Stimulated activated CD4-positive, alpha-beta T cell treated with anti-CD3 and anti-CD28 coated beads, Interleukin-1b, Interleukin-23, amount 100 ng/mL, for 1 hour (primary cell): ENCODE measurements around the gene CYRIA.

Experiments
- DNase-seq, 2 donors: peaks; one replicate each; pipeline ENCODE4 v3.0.0-alpha.2; 2020; ENCODE audit warnings: low read depth in 2 of 2

The CYRIA gene

DNA sequence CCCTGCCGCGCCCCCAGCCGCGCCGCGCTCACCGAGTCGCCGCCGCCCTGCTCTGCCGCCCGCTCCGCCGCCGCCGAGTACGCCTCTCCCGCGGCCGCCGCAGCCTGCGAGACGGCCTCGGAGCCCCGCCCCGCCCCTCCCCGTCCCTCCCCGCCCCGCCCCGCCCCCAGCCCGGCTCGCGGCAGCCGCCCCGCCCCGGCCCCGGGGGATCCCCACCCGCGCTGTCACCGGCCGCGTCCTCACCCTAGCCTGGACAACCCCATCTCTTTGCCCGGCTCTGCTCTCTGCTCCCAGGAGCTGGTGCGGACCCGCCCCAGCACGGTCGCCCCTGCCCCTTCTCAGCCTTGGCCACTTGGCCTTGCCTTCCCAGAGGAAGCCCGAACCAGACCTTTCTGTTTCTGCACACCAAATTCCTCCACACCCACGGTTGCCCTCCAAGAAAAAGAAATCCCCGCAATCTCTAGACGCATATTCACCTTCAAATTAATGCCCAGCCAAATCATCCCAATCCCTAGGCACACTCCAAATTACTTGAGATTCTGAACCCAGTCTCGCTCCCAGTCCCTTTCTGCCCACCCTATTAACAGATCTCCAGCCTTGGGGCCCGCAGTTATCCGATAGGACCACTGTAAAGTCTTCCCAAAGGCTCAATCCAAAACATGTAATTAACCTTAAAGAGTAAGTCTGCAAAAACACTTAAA is at the start of gene CYRIA:
TSS of gene CYRIA (minus strand) at position 87 of the 701 bp plus-strand sequence. CDS start 77,715 bp downstream, outside the sequence.
- DNase-seq, result peak in 1 of 2 donors; percentile 24

DNA sequence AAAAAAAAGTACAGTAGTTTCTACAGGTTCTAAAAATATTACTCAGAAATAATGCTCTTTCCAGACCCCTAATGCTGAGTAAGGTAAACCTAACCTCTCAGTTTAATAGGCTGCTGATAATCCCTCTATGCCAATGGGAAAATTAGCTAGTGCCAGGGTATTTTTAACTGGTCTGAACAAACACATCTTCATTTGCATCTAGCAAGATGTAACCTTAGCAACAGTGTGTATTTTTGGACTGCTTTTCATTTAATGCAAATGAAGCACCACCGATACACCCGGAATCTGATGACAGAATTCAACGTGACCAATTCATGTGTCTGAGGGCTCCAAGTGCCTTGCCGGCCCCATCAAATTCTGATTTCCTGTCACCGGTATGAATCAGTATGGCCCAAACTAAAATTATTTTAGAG is 47.4 kb upstream of the CYRIA start:
- DNase-seq, result no peak

DNA sequence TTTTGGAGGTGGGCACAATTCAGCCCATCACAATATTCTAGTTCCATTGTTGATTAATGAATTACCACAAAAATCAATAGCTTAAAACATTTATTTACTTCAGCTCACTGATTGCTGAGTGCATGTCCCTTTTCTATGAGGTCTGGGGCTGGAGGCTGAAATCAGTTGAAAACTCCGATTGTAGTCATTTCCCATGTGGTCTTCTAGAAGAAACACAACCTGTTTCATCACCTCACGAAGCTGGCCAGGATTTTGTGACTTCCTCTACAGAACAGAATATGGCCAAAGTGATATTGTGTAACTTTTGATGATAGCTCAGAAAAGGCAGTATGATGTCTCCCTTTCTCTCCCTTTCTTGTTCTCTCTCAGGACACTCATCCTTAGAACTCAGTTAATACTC is 44.1 kb upstream of the CYRIA start:
- no peak for DNase-seq

DNA sequence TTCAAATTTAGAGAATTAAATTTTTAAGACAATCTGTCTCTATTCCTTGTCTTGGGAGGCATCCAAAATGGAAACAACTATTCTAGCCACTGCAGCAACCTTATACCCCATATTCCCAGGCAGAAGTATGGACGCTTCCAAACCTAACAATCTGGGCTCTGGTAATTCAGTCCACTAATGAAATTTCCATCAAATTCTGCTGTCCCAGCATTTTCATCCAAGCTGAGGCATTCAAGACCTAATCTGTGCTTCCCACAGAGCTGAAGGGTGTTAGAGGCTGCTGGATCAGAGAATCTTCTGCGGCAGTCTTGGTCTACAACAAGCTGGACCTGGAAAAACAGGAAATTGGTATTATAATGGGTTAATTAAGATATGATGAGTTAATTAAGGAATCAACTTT is 42.5 kb upstream of the CYRIA start:
- no peak for DNase-seq

DNA sequence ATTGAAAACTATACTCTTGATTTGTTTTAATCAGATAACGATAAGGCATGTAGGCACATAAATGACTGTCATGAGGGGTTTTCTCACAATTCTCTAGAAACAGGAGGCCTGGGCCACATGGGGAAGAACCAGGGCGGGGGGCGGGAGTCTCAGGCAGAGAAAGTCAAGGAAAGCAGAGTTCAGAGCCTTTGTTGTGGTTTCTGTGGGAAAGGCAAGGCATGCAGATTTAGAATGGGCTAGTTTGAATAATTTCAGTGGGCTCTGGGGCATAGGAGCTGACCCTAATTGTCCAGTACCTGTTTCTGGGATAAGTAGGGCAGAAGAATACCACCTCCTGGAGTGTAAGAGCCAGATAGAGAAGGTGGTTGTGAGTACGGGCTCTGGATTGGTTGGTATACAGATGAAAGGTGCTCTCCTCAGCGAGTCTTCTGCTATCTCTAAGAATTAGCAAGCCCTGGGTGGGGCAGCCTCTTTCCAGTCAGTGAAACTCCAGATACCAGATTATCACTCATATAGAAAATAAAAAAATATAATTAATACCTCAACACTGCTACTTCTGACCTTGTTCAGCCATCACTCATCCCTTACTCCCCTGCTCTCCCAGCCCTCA is 41.5 kb upstream of the CYRIA start:
- DNase-seq, result no peak

DNA sequence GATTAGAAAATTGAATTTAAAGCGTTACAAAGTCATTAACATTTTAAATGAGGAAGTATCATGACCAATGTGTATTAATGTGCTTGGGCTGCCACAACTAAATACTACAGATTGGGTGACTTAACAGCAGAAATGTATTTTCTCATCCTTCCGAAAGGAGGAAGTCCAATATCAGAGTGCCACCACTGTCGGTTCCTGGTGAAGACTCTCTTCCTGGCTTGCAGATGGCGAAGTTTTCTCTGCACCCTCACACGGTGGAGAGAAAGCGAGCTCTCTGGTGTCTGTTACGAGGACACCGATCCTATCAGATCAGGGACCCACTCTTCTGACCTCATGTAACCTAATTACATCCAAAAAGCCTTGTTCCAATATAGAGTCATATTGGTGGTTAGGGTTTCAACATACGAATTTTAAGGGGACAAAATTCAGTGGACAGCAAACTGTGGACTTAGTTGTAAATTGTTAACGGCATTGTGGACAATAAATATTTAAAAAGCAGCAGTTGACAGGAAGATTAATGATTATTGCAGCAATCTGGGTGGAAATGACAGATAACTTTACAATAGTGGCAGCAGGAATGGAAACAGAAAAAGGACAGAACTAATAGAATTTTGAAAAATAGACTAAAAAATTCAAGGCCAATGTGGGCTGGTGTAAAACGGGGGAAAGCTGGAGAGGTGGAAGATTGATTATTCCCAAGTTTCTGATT is 35.1 kb upstream of the CYRIA start:
- no peak for DNase-seq

DNA sequence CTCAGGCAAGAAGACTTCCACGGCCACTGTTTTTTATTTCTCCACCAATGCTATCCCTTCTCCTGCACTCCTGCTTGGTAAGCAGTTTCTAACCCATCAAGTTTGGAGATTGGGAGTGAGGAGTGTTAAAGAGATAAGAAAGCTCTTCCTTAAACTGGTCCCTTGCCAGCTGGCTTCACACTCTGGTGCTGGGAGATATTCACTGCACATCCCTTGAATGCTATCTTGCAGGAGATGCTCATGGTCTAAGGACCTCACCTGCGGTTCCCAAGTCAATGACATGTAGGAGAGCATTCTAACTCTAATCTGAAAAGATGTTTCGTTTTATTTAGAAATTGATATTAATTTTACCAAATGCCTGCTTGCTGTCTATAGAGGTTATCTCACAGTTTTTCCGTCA is 28.2 kb upstream of the CYRIA start:
- no peak for DNase-seq

DNA sequence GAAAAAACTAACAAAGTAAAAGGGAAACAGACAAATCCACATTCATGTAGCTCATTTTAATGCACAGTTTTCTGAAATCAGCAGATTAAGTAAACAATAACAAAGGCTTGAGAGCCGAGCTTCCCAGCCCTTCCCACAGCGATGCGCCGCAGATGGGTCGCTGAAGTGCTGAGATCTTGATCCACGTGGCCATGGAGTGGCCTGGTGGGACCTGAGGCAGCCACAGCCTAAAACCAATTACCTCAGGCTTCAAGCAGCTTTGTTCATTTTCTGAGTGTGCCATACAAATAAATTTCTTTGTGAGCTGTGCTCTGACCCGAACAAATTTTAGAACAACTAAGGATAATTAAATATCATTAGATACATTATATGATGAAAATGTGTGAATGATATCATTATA is 25.6 kb upstream of the CYRIA start:
- DNase-seq, result no peak

DNA sequence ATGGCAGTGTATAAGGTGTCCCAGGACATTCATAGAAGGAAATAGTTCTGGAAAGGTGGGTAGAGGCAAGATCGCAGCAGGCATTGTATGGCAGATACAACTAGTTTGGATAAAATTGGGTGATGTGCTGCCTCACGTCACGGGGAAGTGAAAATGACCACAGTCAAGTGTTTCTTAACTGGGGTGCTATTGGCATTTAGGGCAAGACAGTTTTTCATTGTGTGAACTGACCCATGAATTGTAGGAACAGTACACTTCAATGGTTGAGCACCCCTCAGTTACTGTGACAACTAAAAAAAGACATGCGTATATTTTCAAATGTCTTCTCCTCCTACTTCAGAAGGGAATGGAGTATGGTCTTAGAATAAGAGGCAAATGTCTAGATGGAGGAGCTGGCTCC is 22.3 kb upstream of the CYRIA start:
- no peak for DNase-seq

DNA sequence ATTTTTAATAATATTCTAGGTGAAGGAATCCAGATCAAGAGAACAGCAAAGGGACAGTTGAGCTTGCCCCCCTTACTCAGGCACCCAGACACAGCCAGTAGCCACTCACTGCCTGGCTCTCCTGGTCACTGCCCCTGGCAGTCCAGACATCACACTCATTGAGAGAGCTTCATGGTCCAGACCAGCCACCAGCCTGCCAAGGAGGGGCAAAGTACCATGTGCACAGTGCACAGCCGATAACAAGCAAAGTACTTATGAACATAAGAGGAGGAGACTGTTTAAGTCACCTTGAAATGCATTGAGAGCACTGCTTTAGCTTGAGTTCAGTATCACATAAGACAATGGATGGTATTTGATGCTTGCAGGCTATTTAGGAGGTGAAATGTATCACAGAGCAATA is 21.6 kb upstream of the CYRIA start:
- no peak for DNase-seq

DNA sequence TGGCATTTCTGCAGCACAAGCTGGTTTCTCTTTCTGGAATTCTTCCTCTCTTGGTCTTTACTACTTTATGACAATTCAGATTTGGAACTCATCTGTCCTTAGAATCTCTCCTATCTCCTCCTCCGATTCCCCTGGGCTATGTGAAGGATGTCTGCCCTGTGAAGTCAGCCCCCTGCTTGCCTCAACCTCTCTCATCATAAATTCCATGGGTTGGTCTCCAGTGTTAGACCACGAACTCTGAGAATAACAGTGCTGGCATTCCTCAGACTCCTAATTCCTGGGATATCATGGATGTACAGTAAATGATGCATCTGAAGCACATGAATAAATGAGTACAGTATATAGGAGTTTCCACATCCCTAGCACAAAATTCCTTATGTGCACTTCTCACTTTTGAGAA is 21.0 kb upstream of the CYRIA start:
- no peak for DNase-seq

DNA sequence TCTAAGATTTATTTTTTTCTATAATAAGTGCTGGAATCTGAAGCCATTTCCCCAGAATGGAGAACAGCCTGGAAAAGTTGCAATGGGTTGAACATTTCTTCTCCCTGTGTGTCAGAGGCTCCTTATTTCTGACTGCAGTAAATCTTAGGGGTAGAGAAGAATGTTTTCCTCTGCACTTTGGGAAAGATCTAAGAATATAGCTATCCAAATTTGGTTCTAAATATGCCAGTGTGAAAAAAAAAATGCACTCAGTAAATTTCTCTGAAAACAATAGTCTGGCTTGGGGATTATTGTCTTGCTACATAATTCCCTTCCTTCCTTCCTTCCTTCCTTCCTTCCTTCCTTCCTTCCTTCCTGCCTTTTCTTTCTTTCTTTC is 19.7 kb upstream of the CYRIA start:
- DNase-seq, result no peak

DNA sequence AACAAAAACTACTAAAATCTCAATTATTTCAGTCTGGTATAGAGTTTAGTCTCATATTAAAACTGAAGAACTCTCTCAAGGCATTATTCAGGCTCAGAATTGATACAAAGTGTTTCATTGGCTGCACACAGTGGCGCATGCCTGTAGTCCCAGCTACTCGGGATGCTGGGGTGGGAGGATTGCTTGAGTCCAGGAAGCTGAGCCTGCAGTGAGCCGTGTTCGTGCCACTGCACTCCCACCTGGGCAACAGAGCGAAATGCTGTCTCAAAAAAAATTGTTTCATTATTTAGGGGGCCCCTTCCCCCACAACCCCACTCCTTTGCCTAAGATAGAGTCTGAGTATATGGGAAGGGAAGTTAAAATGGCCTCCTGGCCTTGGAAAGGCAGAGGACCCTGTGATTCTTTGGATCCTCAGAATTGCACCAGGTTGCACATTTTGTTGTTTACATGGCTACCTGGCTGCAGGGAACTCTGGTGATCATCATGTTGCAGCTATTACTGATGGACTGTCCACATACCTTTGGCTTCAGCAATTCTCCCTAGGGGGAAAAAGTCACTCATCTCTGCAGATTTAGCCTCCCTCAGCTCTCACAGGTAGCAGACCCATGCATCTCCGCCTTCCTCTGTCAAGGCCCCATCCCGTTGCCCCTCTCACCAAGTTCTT is 19.2 kb upstream of the CYRIA start:
- DNase-seq, result no peak

DNA sequence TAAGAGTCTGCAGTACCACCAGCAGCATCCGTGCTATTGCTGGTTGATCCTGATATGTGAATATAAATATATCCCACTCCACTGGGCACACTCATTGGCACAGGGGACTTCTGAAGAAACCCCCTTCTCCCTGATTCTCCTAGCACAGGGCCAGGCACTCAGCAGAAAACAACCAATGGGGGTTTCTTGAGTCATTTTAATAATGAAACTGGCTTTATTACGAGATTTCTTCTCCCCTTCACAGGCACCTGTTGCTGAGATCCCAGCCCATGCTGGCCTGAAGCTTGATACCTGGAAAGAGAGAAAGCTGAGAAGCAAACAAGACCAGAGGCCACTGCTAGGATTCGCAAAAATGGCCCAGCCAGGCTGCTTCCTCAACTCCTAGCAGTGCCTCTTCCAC is 17.9 kb upstream of the CYRIA start:
- no peak for DNase-seq

DNA sequence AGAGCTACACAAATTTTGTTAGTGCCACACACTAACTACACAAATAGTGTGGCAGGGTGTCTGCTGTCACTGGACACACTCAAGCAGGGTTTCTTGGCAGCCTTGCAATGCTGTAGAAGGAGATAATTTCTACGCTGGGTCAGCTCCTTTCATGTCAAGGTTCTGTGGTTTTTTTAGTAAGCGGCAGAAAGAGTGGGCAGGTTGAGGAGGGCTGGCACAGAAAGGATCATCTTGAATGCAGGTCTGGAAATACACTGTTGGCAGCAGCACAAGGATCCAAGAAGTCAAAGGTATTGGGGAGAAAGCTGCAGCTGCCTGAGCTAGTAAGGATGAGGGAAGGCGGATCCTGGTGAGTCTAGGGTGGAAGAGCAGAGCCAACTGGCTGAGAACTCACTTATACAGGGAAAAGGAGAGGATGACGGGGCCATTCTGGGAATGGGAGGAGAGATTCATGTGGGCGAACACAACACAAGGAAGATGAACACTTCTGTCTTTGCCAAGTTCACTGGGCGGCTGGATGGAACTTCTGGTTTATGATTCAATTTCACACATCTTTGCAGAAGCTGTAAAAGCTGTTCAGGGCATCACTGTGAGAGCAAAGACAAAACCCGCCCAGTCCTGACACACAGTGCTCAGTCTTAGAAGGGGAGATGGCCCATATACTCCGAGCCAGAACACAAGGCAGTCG is 16.9 kb upstream of the CYRIA start:
- DNase-seq, result no peak

DNA sequence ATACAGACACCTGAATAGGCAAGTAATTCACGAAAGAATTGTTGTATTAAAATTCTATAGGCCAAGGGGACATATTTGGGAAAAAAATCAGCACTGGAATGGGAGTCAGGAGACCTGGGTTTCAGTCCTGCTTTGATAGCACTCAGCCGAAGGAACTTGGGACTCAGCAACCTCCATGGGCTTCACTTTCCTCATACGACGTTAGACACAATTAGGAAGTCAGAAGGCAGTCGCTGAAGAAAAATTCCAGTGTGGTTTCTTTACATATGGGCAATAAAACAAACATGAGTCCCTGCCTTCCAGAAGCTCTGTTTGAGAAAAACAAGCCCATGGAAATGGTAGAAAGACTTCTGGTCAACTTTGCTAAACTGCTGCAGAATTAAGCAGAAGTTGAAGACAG is 15.1 kb upstream of the CYRIA start:
- no peak for DNase-seq

DNA sequence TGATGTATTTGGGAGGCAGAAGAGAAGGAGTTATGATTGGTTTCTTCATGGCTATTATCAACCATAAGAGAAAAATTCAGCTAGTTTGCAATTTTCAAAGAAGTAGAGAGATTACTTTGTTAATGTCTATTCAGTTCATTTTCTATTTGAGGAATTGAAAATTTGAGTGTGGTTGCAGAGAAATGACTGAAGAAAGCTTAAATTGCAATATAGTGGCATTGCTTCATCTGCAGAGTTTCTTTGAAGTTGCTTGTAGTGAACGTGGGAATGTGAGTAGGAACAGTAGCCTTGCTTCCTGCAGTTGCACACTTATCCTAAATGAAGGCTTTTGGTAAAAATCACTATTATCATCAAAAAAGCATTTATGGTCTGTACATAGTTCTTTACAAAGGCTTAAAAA is 14.7 kb upstream of the CYRIA start:
- DNase-seq, result no peak

DNA sequence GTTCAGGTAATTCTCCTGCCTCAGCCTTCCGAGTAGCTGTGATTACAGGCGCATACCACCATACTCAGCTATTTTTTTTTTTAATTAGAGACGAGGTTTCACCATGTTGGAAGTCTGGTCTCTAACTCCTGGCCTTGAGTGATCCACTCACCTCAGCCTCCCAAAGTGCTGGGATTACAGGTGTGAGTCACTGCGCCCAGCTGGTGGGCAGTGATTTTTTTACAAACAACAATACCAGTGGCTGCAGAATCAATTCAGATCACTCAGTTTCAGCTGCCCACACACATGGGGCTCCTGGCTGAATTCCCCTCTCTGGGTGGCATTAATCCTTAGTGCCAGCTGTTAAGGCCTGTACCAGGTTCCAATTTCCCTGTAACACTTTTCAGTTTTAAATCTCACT is 13.3 kb upstream of the CYRIA start:
- DNase-seq, result no peak

DNA sequence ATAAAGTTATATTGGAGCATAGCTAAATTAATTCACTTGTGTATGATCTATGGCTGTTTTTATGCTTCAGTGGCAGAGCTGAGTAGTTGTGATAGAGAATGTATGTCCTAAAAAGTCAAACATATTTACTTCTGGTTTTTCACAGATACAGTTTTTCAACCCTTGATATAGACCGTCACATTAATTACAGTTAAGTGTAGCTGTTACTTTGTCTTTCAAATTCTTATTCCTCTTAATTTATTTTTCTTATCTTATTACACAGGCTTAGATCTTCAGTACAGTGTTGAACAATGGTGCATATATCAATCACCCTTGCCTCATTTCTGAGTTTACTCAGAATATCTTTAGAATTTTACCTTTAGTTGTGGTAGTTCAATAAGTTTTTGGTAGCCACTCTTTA is 12.2 kb upstream of the CYRIA start:
- no peak for DNase-seq

DNA sequence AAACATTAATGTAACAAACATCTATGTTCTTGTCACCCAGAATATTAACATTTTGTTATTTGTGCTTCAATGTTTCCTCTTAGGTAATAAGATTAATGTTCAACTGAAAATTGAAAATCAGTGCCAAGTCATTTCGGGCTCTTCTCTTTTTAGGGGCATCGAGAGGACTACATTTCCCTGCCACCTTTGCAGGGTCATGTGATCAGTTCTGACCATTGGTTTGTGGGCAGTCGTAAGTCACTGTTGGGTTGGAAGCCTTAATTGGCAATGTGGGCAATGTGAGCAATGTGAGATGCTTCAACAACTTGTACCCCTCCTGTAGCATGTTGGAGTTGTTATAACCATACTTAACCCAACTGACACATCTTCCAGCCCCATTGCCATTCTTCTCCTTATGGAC is 10.1 kb upstream of the CYRIA start:
- DNase-seq, result no peak

DNA sequence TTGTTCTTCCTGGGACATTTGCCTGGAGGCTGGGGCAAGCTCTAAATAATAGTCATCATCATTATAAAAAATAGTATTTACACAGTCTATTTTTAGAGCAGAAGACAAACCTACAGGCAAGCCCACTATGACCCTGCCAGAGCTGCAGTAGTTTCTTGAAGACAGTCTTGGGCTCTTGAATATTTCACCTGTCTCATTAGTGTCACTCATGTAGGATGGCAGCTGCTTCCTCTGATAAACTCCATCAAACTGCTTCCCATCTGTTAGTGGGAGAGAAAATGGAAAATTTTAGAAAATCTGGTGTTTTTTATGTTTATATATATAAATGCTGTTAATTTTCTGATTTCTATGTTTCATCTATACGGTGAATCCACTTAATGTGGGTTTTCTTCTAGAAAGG is 8.5 kb upstream of the CYRIA start:
- no peak for DNase-seq

DNA sequence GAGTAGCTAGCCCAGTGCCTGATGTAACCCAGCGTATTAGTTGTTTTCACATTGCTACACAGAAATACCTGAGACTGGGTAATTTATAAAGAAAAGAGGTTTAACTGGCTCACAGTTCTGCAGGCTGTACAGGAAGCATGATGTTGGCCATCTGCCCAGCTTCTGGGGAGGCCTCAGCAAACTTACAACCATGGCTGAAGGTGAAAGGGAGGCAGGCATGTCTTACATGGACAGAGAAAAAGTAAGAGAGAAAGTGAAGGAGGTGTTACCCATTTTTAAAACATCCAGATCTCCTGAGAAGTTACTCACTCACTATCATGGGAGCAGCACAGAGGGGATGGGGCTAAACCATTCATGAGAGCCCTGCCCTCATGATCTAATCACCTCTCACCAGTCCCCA is 6.1 kb upstream of the CYRIA start:
- no peak for DNase-seq
